IMR-90 (cell line): Measurements from ENCODE around the gene C2CD4D.

ENCODE experiments used
- MAFK ChIP-seq: IDR thresholded peaks from 2 replicates; pipeline ENCODE4 v1.6.1; 2012; ENCODE audit warnings: low read depth, low read length, improper control_type of control experiment
- MXI1 ChIP-seq: IDR thresholded peaks from 2 replicates; pipeline ENCODE4 v1.6.1; 2012; ENCODE audit warnings: low read depth, mild to moderate bottlenecking, low read length, moderate library complexity, borderline replicate concordance
- POLR2A ChIP-seq: IDR thresholded peaks from 2 replicates; pipeline ENCODE4 v1.6.1; 2012; ENCODE audit warnings: mild to moderate bottlenecking, low read depth, low read length
- RAD21 ChIP-seq: IDR thresholded peaks from 2 replicates; pipeline ENCODE4 v1.6.1; 2012; ENCODE audit warnings: low read length, improper control_type of control experiment
- RCOR1 ChIP-seq: IDR thresholded peaks from 2 replicates; pipeline ENCODE4 v1.6.1; 2012; ENCODE audit warnings: mild to moderate bottlenecking, low read length, improper control_type of control experiment; ENCODE audit not compliant: insufficient replicate concordance
- RFX5 ChIP-seq: IDR thresholded peaks from 2 replicates; pipeline ENCODE4 v1.8.0; 2012; ENCODE audit warnings: low read depth, mild to moderate bottlenecking, low read length, moderate library complexity
- SMC3 ChIP-seq: fragments of 150-350 bp; IDR thresholded peaks from 2 replicates; pipeline ENCODE4 v1.6.1; 2016; ENCODE audit warnings: low read depth, mild to moderate bottlenecking, antibody characterized with exemption, low read length, moderate library complexity
- TF ChIP-seq, protein P1 (sequence below): conservative IDR thresholded peaks from 2 replicates; pipeline ENCODE4 v1.5.1; 2012; ENCODE audit warnings: mild to moderate bottlenecking, low read depth, low read length, improper control_type of control experiment

DNA sequence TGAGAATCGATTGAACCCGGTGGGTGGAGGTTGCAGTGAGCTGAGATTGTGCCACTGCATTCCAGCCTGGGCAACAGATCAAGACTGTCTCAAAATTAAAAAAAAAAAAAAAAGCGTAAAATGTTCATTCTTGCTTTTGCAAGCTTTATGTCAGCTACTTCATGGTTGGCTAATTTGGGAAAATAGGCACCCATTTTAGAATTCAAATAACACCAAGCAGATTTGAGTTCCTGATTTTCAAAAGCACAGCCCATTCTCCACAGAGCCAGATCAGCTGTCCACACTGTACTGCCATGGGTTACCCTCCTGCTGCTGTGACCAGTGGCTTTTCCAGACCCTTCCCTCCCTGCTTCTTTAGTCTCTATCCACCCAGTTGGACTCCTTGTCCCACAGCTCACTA, 9.5 kb upstream of the C2CD4D start:
- TF ChIP-seq, protein P1, sequence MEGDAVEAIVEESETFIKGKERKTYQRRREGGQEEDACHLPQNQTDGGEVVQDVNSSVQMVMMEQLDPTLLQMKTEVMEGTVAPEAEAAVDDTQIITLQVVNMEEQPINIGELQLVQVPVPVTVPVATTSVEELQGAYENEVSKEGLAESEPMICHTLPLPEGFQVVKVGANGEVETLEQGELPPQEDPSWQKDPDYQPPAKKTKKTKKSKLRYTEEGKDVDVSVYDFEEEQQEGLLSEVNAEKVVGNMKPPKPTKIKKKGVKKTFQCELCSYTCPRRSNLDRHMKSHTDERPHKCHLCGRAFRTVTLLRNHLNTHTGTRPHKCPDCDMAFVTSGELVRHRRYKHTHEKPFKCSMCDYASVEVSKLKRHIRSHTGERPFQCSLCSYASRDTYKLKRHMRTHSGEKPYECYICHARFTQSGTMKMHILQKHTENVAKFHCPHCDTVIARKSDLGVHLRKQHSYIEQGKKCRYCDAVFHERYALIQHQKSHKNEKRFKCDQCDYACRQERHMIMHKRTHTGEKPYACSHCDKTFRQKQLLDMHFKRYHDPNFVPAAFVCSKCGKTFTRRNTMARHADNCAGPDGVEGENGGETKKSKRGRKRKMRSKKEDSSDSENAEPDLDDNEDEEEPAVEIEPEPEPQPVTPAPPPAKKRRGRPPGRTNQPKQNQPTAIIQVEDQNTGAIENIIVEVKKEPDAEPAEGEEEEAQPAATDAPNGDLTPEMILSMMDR = no peak
- TF ChIP-seq SMC3 (no peak), POLR2A (no peak), MXI1 (no peak), RAD21 (no peak), RCOR1 (no peak), MAFK (no peak), RFX5 (no peak)
